ENCODE data around the gene PLXNA4.

- TF ChIP-seq, protein P1, sequence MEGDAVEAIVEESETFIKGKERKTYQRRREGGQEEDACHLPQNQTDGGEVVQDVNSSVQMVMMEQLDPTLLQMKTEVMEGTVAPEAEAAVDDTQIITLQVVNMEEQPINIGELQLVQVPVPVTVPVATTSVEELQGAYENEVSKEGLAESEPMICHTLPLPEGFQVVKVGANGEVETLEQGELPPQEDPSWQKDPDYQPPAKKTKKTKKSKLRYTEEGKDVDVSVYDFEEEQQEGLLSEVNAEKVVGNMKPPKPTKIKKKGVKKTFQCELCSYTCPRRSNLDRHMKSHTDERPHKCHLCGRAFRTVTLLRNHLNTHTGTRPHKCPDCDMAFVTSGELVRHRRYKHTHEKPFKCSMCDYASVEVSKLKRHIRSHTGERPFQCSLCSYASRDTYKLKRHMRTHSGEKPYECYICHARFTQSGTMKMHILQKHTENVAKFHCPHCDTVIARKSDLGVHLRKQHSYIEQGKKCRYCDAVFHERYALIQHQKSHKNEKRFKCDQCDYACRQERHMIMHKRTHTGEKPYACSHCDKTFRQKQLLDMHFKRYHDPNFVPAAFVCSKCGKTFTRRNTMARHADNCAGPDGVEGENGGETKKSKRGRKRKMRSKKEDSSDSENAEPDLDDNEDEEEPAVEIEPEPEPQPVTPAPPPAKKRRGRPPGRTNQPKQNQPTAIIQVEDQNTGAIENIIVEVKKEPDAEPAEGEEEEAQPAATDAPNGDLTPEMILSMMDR (tag by site-specific recombination; IDR thresholded peaks at IDR 0.05), result no peak
- TF ChIP-seq WT1 (tag by site-specific recombination; IDR thresholded peaks at IDR 0.05) (no peak), ZBTB21 (tag by site-specific recombination; IDR thresholded peaks at IDR 0.05) (no peak), ZNF510 (tag by site-specific recombination; IDR thresholded peaks at IDR 0.05; ENCODE audit: insufficient replicate concordance) (no peak), ZBTB11 (tag by site-specific recombination; conservative IDR thresholded peaks at IDR 0.05; ENCODE audit: low read depth) (no peak), ZNF670 (tag by site-specific recombination; IDR thresholded peaks at IDR 0.05; ENCODE audit: low read depth) (no peak), PRDM1 (tag by site-specific recombination; IDR thresholded peaks at IDR 0.05) (no peak), ZNF362 (tag by site-specific recombination; IDR thresholded peaks at IDR 0.05) (no peak)
Observed at GRCh38 chr7:132433301-132433700, 143.0 kb downstream of the PLXNA4 start.

All from HEK293 (cell line).